ENCODE data around the gene ATN1.
"Not testable (repeated sequence)": the region's sequence is repeated elsewhere in the genome, so short reads cannot be mapped to it uniquely, and the experiment has no call there.

The ATN1 gene, protein sequence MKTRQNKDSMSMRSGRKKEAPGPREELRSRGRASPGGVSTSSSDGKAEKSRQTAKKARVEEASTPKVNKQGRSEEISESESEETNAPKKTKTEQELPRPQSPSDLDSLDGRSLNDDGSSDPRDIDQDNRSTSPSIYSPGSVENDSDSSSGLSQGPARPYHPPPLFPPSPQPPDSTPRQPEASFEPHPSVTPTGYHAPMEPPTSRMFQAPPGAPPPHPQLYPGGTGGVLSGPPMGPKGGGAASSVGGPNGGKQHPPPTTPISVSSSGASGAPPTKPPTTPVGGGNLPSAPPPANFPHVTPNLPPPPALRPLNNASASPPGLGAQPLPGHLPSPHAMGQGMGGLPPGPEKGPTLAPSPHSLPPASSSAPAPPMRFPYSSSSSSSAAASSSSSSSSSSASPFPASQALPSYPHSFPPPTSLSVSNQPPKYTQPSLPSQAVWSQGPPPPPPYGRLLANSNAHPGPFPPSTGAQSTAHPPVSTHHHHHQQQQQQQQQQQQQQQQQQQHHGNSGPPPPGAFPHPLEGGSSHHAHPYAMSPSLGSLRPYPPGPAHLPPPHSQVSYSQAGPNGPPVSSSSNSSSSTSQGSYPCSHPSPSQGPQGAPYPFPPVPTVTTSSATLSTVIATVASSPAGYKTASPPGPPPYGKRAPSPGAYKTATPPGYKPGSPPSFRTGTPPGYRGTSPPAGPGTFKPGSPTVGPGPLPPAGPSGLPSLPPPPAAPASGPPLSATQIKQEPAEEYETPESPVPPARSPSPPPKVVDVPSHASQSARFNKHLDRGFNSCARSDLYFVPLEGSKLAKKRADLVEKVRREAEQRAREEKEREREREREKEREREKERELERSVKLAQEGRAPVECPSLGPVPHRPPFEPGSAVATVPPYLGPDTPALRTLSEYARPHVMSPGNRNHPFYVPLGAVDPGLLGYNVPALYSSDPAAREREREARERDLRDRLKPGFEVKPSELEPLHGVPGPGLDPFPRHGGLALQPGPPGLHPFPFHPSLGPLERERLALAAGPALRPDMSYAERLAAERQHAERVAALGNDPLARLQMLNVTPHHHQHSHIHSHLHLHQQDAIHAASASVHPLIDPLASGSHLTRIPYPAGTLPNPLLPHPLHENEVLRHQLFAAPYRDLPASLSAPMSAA (N-terminal part only)

DNA sequence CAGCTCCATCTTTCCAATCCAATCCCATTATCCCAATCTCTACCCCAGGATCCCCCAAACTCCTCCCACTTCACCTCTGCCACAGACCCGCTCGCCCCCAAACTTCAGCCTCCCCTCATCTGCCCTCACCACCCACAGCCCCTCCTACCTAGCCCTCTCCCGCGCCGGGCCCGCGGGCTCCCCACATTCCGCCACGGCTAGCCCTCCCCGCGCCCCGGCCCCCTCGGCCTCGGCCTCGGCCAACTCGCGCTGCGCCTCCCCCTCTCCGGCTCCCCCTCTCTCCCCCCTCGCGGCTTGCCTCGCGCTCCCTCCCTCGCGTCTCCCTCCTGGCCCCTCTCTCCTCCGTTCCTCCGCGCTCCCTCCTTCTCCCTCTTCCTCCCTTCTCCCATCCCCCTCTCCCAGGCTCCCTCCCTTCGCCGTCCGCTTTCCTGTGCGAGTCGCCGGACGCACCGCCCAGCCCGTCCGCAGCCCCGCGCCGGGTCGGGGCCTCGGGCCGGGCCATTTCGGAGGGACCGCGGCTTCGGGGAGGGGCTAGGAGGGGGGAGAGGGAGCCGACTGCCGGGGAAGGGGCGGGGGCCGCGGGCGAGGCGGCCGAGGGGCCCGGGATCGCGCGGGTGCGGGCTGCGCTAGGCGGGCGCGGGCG lies at the start of gene ATN1:
TSS of gene ATN1 (plus strand) at position 581 of the 643 bp plus-strand sequence. CDS start 6,043 bp downstream, outside the sequence.
- DNase-seq = peak; percentile 80 to 87

GRCh38 chr12:6879824-6880223 lies 47.9 kb upstream of the ATN1 start:
- DNase-seq = not testable (repeated sequence)

- no peak for DNase-seq
Measured at GRCh38 chr12:6883252-6883651, 44.5 kb upstream of the ATN1 start.

GRCh38 chr12:6883683-6884082 lies 44.1 kb upstream of the ATN1 start:
- no peak for DNase-seq

- DNase-seq = no peak
Measured at GRCh38 chr12:6884539-6884938, 43.2 kb upstream of the ATN1 start.

DNA sequence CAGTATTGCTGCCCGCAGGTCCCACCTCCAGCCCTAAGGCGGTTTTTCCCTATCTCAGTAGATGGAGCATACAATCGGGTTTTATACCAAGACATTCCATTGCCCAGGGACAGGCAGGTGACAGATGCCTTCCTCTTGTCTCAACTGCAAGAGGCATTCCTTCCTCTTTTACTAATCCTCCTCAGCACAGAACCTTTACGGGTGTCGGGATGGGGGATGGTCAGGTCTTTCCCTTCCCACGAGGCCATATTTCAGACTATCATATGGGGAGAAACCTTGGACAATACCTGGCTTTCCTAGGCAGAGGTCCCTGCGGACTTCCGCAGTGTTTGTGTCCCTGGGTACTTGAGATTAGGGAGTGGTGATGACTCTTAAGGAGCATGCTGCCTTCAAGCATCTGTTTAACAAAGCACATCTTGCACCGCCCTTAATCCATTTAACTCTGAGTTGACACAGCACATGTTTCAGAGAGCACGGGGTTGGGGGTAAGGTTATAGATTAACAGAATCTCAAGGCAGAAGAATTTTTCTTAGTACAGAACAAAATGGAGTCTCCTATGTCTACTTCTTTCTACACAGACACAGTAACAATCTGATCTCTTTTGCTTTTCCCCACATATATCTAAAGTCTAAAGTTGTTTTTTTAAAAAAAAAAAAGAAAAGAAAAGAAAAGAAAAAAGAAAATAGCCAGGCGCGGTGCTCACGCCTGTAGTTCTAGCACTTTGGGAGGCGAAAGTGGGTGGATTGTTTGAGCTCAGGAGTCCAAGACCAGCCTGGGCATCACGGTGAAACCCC lies 41.4 kb upstream of the ATN1 start:
- not testable (repeated sequence) for DNase-seq

DNA sequence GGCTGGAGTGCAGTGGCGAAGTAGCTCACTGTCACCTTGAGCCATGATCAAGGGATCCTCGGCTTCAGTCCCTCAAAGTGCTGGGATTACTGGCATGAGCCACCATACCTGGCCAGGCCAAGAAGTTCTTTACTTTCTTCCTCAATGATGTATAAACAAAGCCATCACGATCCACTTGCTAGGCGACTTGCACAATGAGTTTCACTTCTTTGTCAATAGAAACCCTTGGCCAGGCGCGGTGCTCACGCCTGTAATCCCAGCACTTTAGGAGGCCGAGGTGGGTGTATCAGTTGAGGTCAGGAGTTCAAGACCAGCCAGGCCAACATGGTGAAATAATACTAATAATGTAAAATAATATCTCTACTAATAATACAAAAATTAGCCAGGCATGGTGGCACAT lies 40.3 kb upstream of the ATN1 start:
- no peak for DNase-seq

GRCh38 chr12:6888360-6888759 lies 39.4 kb upstream of the ATN1 start:
- no peak for DNase-seq

- DNase-seq = not testable (repeated sequence)
Measured at GRCh38 chr12:6888794-6889193, 39.0 kb upstream of the ATN1 start.

DNA sequence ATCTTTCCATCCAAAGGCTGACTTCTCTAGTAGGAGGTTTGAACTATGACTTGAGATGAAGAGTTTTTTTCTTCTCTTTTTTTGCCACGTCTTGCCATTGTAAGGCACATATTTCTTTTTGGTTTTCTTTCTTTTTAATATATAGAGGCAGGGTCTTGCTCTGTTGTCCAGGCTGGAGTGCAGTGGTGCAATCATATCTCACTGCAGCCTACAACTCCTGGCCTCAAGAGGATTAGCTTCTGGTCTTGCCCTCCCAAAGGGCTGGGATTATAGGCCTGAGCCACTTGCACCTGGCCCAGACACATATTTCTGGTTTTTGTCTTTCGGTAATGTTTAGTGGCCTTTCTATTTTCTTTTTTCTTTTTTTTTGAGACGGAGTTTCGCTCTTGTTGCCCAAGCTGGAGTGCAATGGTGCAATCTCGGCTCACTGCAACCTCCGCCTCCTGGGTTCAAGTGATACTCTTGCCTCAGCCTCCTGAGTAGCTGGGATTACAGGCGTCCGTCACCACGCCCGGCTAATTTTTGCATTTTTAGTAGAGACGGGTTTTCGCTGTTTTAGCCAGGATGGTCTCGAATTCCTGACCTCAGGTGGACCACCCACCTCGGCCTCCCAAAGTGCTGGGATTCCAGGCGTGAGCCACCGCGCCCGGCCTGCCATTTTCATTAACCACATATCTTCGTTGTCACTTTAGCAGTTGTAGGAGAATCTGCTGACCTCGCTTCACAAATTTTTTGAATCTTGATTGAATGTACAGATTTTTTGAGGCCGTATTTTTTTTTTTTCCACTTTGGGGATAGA lies 37.8 kb upstream of the ATN1 start:
- not testable (repeated sequence) for DNase-seq

DNA sequence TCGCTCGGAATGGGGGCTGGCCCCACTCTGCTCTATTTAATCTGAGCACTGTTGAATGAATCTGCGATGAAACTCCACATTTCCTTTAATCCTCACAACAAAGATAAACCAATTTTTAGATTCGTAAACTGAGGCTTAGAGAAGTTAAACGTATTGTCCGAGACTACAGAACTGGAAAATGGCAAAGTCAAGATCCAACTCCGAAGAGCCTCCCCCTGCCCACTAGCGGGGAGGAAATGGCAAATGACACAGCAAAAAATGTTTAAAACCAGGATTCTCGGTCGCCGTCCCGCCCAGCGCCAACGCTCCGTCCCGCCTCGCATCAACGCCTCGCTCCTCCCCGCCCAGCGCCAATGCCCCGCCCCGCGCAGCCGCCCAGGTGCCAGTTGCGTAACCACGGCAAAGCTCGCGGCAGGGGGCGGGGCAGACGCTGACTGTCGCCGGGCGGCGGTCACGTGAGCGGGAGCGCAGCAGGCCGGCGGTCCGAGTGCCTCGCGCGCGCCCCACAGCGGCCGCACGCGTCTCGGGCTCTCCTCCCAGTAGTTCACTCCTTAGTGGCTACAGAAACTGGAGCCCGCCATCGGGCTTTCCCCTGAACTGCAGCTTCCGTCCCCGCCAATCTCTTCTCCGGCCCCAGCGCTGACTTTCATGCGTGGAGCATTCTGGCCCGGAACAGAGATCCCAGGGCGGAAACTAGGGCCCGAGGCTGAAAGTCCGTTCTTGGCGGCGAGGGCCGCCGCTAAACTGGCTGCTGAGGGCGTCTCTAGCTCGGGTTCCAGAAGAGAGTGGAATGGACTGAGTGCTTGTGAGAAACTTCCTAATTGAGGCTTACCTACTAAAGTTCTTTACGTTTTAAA lies 36.7 kb upstream of the ATN1 start:
- DNase-seq = peak; percentile 96 to 97

DNA sequence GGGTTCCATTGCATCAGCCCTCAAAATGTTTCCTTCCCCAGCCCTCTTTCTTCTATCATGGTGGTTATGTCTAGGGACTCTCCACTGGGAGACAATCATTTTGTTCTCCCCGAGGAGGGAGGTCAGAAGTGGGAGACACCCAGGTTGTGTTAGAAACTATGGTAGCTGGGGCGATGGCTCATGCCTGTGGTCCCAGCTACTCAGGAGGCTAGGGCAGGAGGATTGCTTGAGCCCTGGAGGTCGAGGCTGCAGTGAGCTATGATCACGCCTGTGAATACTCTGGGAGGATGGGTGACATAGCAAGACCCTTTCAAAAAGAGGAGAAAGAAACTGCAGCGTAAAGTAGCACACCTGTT lies 36.1 kb upstream of the ATN1 start:
- DNase-seq = no peak

DNA sequence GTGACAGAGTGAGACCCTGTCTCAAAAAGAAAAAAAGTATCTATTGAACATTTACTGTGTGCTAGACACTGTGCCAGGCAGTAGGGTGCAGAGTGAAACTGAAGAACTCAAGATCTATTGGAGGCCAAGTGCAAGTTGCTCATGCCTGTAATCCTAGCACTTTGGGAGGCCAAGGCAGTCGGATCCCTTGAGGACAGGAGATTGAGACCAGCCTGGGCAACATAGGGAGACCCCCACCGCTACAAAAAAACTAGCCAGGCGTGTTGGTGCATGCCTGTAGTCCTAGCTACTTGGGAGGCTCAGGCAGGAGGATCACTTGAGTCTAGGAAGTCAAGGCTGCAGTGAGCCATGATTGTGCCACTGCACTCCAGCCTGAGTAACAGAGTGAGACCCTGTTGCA lies 35.1 kb upstream of the ATN1 start:
- DNase-seq = not testable (repeated sequence)

- no peak for DNase-seq
Measured at GRCh38 chr12:6894321-6894720, 33.4 kb upstream of the ATN1 start.

DNA sequence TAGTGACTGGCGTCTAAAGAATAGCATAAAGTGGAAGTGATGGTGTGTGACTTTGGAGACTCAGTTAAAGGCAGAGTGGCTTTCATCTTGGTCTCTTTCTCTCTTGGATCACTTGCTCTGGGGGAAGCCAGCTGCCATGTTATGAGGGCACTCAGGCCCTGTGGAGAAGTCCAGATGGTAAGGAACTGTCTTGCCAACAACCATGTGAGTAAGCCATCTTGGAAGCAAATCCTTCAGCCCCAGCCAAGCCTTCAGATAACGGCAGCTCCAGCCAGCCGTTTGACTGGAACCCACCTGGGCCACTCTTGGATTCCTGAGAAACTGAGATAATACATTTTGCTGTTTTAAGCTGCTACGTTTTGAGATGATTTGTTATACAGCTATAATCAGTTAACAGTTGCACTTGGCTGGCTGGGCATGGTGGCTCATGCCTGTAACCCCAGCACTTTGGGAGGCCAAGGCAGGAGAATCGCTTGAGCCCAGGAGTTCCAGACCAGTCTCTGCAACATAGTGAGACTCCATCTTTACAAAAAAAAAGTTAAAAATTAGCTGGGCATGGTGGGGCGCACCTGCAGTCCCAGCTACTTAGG lies 30.8 kb upstream of the ATN1 start:
- no peak for DNase-seq

DNA sequence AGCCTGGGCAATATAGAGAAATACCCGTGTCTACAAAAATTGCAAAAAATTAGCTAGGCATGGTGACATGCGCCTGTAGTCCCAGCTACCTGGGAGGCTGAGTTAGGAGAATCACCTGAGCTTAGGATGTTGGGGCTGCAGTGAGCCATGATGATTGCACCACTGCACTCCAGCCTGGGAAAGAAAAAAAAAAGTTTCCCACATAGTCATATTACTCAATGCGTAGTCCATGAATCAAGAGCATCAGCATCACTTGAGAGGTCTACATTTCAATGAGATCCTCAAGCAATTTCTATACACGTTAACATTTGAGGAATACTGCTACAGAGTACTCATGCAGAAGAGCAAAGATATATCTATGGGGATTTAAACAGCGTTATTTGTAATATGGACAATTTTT lies 28.3 kb upstream of the ATN1 start:
- DNase-seq = no peak

- peak in 1 of 2 donors; percentile 46 for DNase-seq
Measured at GRCh38 chr12:6899837-6900519, 27.8 kb upstream of the ATN1 start.

DNA sequence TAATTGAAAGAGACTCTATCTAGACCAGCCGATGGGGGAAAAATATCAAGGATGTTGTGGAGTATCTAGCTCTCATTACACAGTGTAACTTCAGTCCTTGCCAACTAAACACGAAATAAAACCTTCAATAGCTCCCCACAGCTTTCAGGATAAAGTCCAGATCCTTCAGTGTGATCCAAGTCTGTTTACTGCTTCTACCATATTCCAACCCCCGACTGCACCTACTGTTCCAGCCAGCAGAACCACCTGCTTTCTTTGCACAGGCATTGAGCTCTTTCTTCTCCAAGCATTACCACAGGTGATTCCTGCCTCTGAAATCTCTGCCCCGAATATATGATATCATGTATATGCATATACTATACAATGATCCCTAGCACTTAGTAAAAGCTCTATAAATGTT lies 25.3 kb upstream of the ATN1 start:
- no peak for DNase-seq

DNA sequence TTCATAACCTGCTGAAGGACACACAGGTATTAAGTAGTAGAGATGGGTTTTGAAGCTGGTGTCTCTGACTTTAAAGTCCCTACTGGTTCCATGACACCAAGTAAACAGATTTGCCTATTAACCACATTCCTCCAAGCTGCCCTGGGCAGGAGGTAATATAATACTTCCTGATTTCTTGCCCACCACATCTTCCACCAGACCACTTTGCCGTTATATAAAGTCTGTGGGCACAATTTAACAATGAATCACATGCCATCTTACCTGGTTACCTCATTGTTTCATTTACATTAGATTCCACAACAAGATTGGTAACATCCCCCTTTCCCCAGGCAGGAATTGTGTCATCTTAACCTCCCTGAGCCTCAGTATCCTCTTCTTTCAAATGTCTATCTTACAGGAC lies 24.0 kb upstream of the ATN1 start:
- DNase-seq = no peak
